ENCODE results near the gene ITGB6.

DNA sequence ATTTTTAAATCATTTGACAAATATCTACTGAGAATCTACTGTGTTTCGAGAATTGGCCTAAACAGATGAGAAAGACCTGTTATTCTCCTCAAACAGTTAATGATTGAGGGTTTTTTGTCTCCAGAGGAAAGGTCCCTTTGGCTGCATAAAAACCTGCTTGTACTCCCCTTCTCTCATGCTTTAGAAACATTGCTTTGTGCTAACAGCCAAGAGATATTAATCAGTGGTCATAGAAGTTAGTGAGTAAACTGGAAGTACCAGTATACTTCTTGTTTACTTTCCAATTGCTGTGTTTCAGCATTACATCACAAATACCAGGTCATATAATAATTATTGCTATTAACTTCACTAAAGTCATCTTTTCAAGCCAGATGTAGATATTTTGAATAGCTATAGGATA lies 34.1 kb downstream of the ITGB6 start:
- TF ChIP-seq, protein P1, sequence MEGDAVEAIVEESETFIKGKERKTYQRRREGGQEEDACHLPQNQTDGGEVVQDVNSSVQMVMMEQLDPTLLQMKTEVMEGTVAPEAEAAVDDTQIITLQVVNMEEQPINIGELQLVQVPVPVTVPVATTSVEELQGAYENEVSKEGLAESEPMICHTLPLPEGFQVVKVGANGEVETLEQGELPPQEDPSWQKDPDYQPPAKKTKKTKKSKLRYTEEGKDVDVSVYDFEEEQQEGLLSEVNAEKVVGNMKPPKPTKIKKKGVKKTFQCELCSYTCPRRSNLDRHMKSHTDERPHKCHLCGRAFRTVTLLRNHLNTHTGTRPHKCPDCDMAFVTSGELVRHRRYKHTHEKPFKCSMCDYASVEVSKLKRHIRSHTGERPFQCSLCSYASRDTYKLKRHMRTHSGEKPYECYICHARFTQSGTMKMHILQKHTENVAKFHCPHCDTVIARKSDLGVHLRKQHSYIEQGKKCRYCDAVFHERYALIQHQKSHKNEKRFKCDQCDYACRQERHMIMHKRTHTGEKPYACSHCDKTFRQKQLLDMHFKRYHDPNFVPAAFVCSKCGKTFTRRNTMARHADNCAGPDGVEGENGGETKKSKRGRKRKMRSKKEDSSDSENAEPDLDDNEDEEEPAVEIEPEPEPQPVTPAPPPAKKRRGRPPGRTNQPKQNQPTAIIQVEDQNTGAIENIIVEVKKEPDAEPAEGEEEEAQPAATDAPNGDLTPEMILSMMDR (IDR thresholded peaks at IDR 0.05; ENCODE audit: borderline replicate concordance, extremely low read depth, low read length, poor library complexity, severe bottlenecking) = no peak
- TF ChIP-seq EZH2 (IDR thresholded peaks at IDR 0.05; ENCODE audit: borderline replicate concordance, low read depth, low read length, severe bottlenecking) = no peak
